ENCODE measurements around the gene NLN. TPM values are rescaled to one million over a fixed set of nuclear protein-coding genes. Genes with fewer than 3 reads are reported as not detected.

The NLN gene
- total RNA-seq, 6 donors from 2014 or later: 4.2 to 20.8 (median 13.1) TPM

DNA sequence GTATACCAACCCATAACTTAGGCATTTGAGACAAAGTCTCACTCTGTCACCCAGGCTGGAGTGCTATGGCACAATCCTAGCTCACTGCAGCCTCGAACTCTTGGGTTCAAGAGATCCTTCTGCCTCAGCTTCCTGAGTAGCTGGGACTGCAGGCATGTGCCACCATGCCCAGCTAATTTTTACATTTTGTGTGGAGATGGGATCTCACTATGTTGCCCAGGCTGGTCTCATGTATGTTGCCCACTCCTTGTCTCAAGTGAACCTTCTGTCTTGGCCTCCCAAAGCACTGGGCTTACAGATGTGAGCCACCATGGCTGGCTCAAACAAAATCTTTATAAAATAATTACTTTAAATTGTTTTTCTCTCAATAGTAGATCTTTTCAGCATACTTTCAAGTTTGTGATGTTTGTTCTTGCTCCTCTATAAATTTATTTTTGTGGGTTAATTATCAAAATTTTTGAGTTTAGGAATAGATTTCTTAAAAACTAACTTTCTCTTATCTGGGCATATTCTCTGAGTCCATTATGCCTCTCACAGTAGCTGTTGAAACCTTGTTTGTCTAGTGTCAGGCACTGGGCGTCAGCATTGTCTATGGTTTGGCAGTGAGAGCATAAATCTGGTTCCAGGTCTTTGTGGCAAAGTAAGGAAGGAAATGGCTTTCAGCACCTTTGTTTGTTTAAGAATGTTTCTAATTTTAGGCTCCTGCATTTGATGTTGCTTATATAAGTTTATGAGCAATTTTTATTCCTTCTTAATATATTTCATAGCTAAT is 38.7 kb downstream of the NLN start:
- peaks cover 0 to 9% (median 4%) of the 10 kb centered on the region in 4 donors for H3K4me1 ChIP-seq
- TF ChIP-seq, protein P1, sequence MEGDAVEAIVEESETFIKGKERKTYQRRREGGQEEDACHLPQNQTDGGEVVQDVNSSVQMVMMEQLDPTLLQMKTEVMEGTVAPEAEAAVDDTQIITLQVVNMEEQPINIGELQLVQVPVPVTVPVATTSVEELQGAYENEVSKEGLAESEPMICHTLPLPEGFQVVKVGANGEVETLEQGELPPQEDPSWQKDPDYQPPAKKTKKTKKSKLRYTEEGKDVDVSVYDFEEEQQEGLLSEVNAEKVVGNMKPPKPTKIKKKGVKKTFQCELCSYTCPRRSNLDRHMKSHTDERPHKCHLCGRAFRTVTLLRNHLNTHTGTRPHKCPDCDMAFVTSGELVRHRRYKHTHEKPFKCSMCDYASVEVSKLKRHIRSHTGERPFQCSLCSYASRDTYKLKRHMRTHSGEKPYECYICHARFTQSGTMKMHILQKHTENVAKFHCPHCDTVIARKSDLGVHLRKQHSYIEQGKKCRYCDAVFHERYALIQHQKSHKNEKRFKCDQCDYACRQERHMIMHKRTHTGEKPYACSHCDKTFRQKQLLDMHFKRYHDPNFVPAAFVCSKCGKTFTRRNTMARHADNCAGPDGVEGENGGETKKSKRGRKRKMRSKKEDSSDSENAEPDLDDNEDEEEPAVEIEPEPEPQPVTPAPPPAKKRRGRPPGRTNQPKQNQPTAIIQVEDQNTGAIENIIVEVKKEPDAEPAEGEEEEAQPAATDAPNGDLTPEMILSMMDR (IDR thresholded peaks at IDR 0.05): peak in 3 of 6 experiments; percentile 13 to 31 (median 19)
- no peak for TF ChIP-seq POLR2A (IDR thresholded peaks at IDR 0.05)
- WGBS, 2 donors: 48 to 58% methylated on average over 2 of the region's 2 CpGs
- H3K27me3 ChIP-seq: no peaks in the 10 kb centered on the region
- H3K36me3 ChIP-seq: no peaks in the 10 kb centered on the region
- H3K4me3 ChIP-seq: no peak overlapping the region
- no peak for ATAC-seq (ENCODE audit: low FRiP score in 2 of 2)
- DNase-seq: peak in 1 of 2 donors; percentile 47
- no peak overlapping the region for H3K27ac ChIP-seq
- H3K9me3 ChIP-seq: no peaks in the 10 kb centered on the region

DNA sequence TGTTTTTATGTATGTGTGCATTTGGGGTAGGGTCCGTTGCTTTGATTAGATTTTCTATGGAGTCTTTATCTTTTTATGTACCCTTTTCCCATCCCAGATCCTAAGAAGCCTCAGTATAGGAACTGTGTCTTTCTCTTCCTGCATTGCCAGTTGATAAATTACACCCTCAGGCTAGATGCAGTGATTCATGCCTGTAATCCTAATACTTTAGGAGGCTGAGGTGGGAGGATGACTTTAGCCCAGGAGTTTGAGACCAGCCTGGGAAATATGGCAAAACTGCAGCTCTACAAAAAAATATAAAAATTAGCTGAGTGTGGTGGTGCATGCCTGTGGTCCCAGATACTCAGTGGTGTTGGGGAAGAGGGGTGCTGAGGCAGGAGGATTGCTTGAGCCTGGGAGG is 40.2 kb downstream of the NLN start:
- H3K9me3 ChIP-seq: no peaks in the 10 kb centered on the region
- DNase-seq: no peak
- no peak for ATAC-seq (ENCODE audit: low FRiP score in 2 of 2)
- WGBS, 2 donors: 83 to 93% methylated on average over 1 of the region's 1 CpG
- peaks cover 0 to 9% (median 4%) of the 10 kb centered on the region in 4 donors for H3K4me1 ChIP-seq
- no peak overlapping the region for H3K4me3 ChIP-seq
- no peaks in the 10 kb centered on the region for H3K27me3 ChIP-seq
- no peak for TF ChIP-seq POLR2A (IDR thresholded peaks at IDR 0.05)
- TF ChIP-seq POLR2AphosphoS5 (IDR thresholded peaks at IDR 0.05): no peak
- TF ChIP-seq EP300 (IDR thresholded peaks at IDR 0.05): no peak
- TF ChIP-seq, protein P1 (IDR thresholded peaks at IDR 0.05): no peak
- H3K27ac ChIP-seq: no peak overlapping the region
- H3K36me3 ChIP-seq: no peaks in the 10 kb centered on the region

DNA sequence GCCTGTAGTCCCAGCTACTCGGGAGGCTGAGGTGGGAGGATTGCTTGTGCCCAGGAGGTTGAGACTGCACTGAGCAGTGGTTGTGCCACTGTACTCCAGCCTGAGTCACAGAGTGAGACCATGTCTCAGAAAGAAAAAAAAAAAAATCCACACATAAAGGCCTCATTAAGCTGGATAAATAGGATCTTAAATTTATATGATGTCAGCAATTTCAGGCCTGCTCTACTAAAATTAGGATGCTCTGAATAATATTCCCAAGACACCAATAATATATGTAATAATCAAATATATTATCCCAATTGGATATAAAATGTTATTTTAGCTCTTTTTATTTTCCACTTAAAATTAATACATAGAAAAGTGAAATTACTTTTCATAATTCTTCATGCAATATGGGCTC is 43.6 kb downstream of the NLN start:
- no peak overlapping the region for H3K27ac ChIP-seq
- no peak for DNase-seq
- peaks cover 0 to 8% (median 4%) of the 10 kb centered on the region in 4 donors for H3K4me1 ChIP-seq
- no peak for ATAC-seq (ENCODE audit: low FRiP score in 2 of 2)
- WGBS, 2 donors: 100% methylated on average over 1 of the region's 1 CpG
- TF ChIP-seq POLR2A (IDR thresholded peaks at IDR 0.05) (no peak), EP300 (IDR thresholded peaks at IDR 0.05) (no peak)
- TF ChIP-seq, protein P1 (IDR thresholded peaks at IDR 0.05): no peak
- no peak overlapping the region for H3K4me3 ChIP-seq
- no peaks in the 10 kb centered on the region for H3K36me3 ChIP-seq
- H3K27me3 ChIP-seq: no peaks in the 10 kb centered on the region
- no peaks in the 10 kb centered on the region for H3K9me3 ChIP-seq

DNA sequence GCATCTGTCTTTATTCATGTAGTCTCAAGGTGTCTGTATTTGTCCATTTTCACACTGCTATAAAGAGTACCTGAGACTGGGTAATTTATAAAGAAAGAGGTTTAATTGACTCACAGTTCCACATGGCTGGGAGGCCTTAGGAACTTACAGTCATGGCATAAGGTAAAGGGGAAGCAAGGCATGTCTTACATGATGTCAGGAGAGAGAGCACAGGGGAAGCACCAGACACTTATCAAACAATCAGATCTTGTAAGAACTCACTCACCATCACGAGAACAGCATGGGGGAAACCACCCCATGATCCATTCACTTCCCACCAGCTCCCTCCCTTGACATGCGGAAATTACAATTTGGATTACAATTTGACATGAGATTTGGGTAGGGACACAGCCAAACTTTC is 44.2 kb downstream of the NLN start:
- no peak overlapping the region for H3K4me3 ChIP-seq
- TF ChIP-seq, protein P1 (IDR thresholded peaks at IDR 0.05): no peak
- no peak for TF ChIP-seq POLR2AphosphoS5 (IDR thresholded peaks at IDR 0.05)
- 59 to 85% methylated on average over 2 of the region's 2 CpGs for WGBS, 2 donors
- DNase-seq: no peak
- no peaks in the 10 kb centered on the region for H3K9me3 ChIP-seq
- no peaks in the 10 kb centered on the region for H3K27me3 ChIP-seq
- ATAC-seq (ENCODE audit: low FRiP score in 2 of 2): no peak
- H3K27ac ChIP-seq: no peak overlapping the region
- H3K36me3 ChIP-seq: no peaks in the 10 kb centered on the region
- peaks cover 0 to 3% (median under 1%) of the 10 kb centered on the region in 4 donors for H3K4me1 ChIP-seq

DNA sequence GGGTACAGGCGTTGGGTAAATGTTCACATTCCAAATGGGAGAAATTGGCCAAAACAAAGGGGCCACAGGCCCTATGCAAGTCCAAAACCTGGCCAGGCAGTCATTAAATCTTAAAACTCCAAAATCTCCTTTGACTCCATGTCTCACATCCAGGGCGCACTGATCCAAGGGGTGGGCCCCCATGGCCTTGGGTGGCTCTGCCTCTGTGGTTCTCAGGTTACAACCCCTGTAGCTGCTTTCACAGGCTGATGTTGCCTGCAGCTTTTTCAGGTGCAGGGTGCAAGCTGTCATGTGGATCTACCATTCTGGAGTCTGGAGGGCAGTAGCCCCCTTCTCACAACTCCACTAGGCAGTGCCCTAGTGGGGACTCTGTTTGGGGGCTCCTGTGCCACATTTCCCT is 44.8 kb downstream of the NLN start:
- TF ChIP-seq POLR2A (IDR thresholded peaks at IDR 0.05) (no peak), EP300 (IDR thresholded peaks at IDR 0.05) (no peak), POLR2AphosphoS5 (IDR thresholded peaks at IDR 0.05) (no peak)
- TF ChIP-seq, protein P1 (IDR thresholded peaks at IDR 0.05): no peak
- no peaks in the 10 kb centered on the region for H3K27me3 ChIP-seq
- no peaks in the 10 kb centered on the region for H3K36me3 ChIP-seq
- ATAC-seq (ENCODE audit: low FRiP score in 2 of 2): no peak
- 90 to 100% methylated on average over 2 of the region's 2 CpGs for WGBS, 2 donors
- DNase-seq: no peak
- no peaks in the 10 kb centered on the region for H3K9me3 ChIP-seq
- H3K4me3 ChIP-seq: no peak overlapping the region
- no peaks in the 10 kb centered on the region for H3K4me1 ChIP-seq
- no peak overlapping the region for H3K27ac ChIP-seq
